Calu3 (cell line): ENCODE data around the gene MIPEP. TPM values are rescaled to one million over a fixed set of nuclear protein-coding genes. Genes with fewer than 3 reads are reported as not detected.

Source experiments
- BruUV-seq: library from RNA; stranded (reverse); fragments of 400-500 nt; replicated peaks from 2 replicates; lab custom pipeline; 2021; lab: Mats Ljungman, UMichigan
- CTCF ChIA-PET: fragments of 300-600 bp; sonication (Branson Sonifier 250); formaldehyde crosslinking; loops from one replicate; lab custom pipeline; 2022; ENCODE audit warnings: antibody characterized with exemption; lab: Charles Lee
- DNase-seq: peaks from one replicate; pipeline ENCODE4 v3.0.0; 2022
- H3K27ac Mint-ChIP-seq: one replicate; pipeline ENCODE4 v1.8.0; 2022; ENCODE audit warnings: mixed read lengths; ENCODE audit not compliant: unreplicated experiment
- H3K27me3 Mint-ChIP-seq: one replicate; pipeline ENCODE4 v1.8.0; 2022; ENCODE audit warnings: mixed read lengths; ENCODE audit not compliant: unreplicated experiment
- H3K36me3 Mint-ChIP-seq: one replicate; pipeline ENCODE4 v1.8.0; 2022; ENCODE audit warnings: mild to moderate bottlenecking, moderate library complexity, mixed read lengths; ENCODE audit not compliant: insufficient read depth, unreplicated experiment
- H3K4me1 Mint-ChIP-seq: one replicate; pipeline ENCODE4 v1.8.0; 2022; ENCODE audit warnings: mild to moderate bottlenecking, low read depth, mixed read lengths; ENCODE audit not compliant: unreplicated experiment
- H3K4me3 Mint-ChIP-seq: one replicate; pipeline ENCODE4 v1.8.0; 2022; ENCODE audit warnings: mild to moderate bottlenecking, low read depth, moderate library complexity, mixed read lengths; ENCODE audit not compliant: unreplicated experiment
- H3K9me3 Mint-ChIP-seq: one replicate; pipeline ENCODE4 v1.8.0; 2022; ENCODE audit warnings: low read depth, mixed read lengths; ENCODE audit not compliant: unreplicated experiment
- CTCF ChIP-seq: fragments of 200-600 bp; IDR thresholded peaks from one replicate; pipeline ENCODE4 v1.8.0; 2022; ENCODE audit warnings: antibody characterized with exemption; ENCODE audit not compliant: unreplicated experiment
- intact Hi-C: fragments of 100-400 bp; cut with micrococcal nuclease; formaldehyde crosslinking; loops from one replicate; pipeline ENCODE4 v1.10.0; 2022; ENCODE audit not compliant: unreplicated experiment
- total RNA-seq: library from RNA; stranded (reverse); gene quantifications from 2 replicates; pipeline ENCODE4 v1.2.3, GENCODE V29; 2022

MIPEP gene
- total RNA-seq, 1 experiment from 2014 or later, result 25.2 TPM

GRCh38 chr13:23686948-23687347 lies 202.3 kb downstream of the MIPEP start:
- TF ChIP-seq CTCF, result no peak
- Mint-ChIP-seq H3K27ac (no peak overlapping the region), H3K9me3 (no peaks in the 10 kb centered on the region), H3K4me1 (peaks cover under 1% of the 10 kb centered on the region), H3K4me3 (no peak overlapping the region), H3K36me3 (no peaks in the 10 kb centered on the region), H3K27me3 (no peaks in the 10 kb centered on the region)
- CTCF ChIA-PET, result no interaction called here
- intact Hi-C loops, result no loop called here
- DNase-seq, result no peak
- no TSS peak for BruUV-seq

- Mint-ChIP-seq H3K36me3 (no peaks in the 10 kb centered on the region), H3K27ac (no peak overlapping the region), H3K4me3 (no peak overlapping the region), H3K27me3 (no peaks in the 10 kb centered on the region), H3K4me1 (peaks cover 9% of the 10 kb centered on the region), H3K9me3 (no peaks in the 10 kb centered on the region)
- CTCF ChIA-PET, result no interaction called here
- no peak for TF ChIP-seq CTCF
- intact Hi-C loops, result no loop called here
- no peak for DNase-seq
- BruUV-seq, result no TSS peak
Measured at GRCh38 chr13:23685416-23685815, 203.8 kb downstream of the MIPEP start.

- Mint-ChIP-seq H3K27me3 (no peaks in the 10 kb centered on the region), H3K36me3 (no peaks in the 10 kb centered on the region), H3K9me3 (no peaks in the 10 kb centered on the region), H3K4me3 (no peak overlapping the region), H3K4me1 (peaks cover 9% of the 10 kb centered on the region), H3K27ac (no peak overlapping the region)
- CTCF ChIA-PET, result no interaction called here
- no peak for DNase-seq
- no peak for TF ChIP-seq CTCF
- BruUV-seq, result no TSS peak
- intact Hi-C loops, result no loop called here
Measured at GRCh38 chr13:23684647-23685046, 204.6 kb downstream of the MIPEP start.

- no TSS peak for BruUV-seq
- H3K36me3 Mint-ChIP-seq, result no peaks in the 10 kb centered on the region
- intact Hi-C loops, result no loop called here
- H3K27ac Mint-ChIP-seq, result no peak overlapping the region
- DNase-seq, result no peak
- H3K4me1 Mint-ChIP-seq, result peaks cover 19% of the 10 kb centered on the region
- no peak overlapping the region for H3K4me3 Mint-ChIP-seq
- no peaks in the 10 kb centered on the region for H3K27me3 Mint-ChIP-seq
- CTCF ChIA-PET, result no interaction called here
- no peaks in the 10 kb centered on the region for H3K9me3 Mint-ChIP-seq
- TF ChIP-seq CTCF, result no peak
Measured at GRCh38 chr13:23683084-23683483, 206.1 kb downstream of the MIPEP start.
